Transverse colon (tissue), 4 donors: ENCODE results near the gene PEX14.

ENCODE experiments used
- POLR2A ChIP-seq: fragments of 450-650 bp; IDR thresholded peaks from one replicate; pipeline ENCODE4 v1.6.1; 2016; ENCODE audit warnings: antibody characterized with exemption, mild to moderate bottlenecking, moderate library complexity
- POLR2AphosphoS5 ChIP-seq, 3 donors: sonication (generic); formaldehyde crosslinking; IDR thresholded peaks; one replicate each; pipeline ENCODE4 v1.6.1; 2016; ENCODE audit warnings: antibody characterized with exemption in 3 of 3
- TF ChIP-seq, protein P1 (sequence below), 5 experiments: fragments of 200-600 bp in 3 of 5; fragments of 450-650 bp in 2 of 5; sonication (generic) in 3 of 5; IDR thresholded peaks; 1 replicate in 2 of 5; 2 replicates in 3 of 5; pipeline ENCODE4 v1.5.1; 2016 to 2017; ENCODE audit warnings: antibody characterized with exemption in 5 of 5, inconsistent platforms in 3 of 5, mild to moderate bottlenecking in 2 of 5, moderate library complexity in 1 of 5

DNA sequence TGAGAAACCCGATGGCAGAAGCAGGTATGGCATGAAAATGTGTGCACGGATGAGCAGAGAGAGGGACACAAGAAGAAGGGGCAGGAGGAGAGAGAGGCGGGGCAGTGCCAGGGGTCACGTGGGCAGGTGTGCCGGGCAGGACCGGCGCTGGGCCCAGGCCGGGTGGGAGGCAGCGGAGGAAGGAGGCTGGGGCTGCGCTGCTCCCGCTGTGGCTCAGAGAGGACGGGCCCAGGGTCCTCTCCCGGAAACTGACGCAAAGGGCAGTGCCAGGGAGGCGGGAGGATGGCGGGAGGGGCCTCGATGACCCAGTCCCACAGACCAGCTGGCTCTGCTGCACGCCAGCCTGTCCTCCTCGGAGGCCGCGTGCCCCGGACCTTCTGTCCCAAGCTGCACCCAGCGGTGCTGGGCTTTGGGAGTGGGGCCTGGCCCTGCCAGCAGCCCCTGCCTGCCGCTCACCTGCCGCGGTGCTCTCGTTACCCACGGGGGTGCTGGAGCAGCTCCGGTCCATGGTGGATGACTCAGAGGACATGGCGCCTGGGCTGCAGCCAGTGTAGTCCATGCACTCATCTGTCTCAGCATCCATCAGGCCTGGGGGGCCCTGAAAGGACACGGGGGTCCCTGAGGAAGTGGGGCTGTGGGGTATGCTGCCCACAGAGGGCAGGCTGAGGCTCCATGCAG lies 167.8 kb downstream of the PEX14 start:
- TF ChIP-seq POLR2AphosphoS5 (IDR thresholded peaks at IDR 0.05) (no peak), POLR2A (no peak)
- TF ChIP-seq, protein P1, sequence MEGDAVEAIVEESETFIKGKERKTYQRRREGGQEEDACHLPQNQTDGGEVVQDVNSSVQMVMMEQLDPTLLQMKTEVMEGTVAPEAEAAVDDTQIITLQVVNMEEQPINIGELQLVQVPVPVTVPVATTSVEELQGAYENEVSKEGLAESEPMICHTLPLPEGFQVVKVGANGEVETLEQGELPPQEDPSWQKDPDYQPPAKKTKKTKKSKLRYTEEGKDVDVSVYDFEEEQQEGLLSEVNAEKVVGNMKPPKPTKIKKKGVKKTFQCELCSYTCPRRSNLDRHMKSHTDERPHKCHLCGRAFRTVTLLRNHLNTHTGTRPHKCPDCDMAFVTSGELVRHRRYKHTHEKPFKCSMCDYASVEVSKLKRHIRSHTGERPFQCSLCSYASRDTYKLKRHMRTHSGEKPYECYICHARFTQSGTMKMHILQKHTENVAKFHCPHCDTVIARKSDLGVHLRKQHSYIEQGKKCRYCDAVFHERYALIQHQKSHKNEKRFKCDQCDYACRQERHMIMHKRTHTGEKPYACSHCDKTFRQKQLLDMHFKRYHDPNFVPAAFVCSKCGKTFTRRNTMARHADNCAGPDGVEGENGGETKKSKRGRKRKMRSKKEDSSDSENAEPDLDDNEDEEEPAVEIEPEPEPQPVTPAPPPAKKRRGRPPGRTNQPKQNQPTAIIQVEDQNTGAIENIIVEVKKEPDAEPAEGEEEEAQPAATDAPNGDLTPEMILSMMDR (IDR thresholded peaks at IDR 0.05), result no peak
